DND-41 (cell line): Measurements from ENCODE around the gene SHLD2.
"Not testable (repeated sequence)": the region's sequence is repeated elsewhere in the genome, so short reads cannot be mapped to it uniquely, and the experiment has no call there.

Source experiments
- CTCF ChIP-seq: IDR thresholded peaks from 2 replicates; pipeline ENCODE4 v1.5.1; 2012; ENCODE audit warnings: borderline replicate concordance, low read length, moderate library complexity, mild to moderate bottlenecking; ENCODE audit not compliant: poor library complexity, severe bottlenecking; ENCODE audit errors: extremely low read depth
- EZH2 ChIP-seq: IDR thresholded peaks from 3 replicates; pipeline ENCODE4 v1.6.1; 2012; ENCODE audit warnings: borderline replicate concordance, low read depth, mild to moderate bottlenecking, moderate library complexity, low read length, inconsistent platforms; ENCODE audit not compliant: severe bottlenecking

GRCh38 chr10:87213150-87213765 lies 118.3 kb downstream of the SHLD2 start:
- not testable (repeated sequence) for TF ChIP-seq CTCF, EZH2
